Measurements from ENCODE around the gene POU2AF2. TPM values are rescaled to one million over a fixed set of nuclear protein-coding genes. Genes with fewer than 3 reads are reported as not detected.

POU2AF2 gene
- total RNA-seq, 1 donor = not detected

DNA sequence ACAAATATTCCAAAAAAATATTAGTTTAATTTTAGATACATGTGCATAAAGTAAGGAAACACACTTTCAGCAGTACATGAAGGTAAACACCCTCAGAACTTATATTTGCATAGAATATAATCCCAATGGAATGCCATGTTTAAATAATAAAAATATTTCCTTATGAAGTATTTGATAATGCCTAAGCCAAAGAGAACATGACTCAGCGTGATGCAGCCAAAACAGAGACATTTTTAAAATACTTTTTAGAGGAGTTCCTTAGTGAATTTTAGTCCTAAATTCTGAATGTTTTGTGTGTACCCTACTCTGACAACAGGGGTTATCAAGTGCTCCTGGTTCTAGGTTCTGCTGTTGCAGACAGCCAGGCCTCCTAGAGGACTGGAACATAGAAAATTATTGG is 39.1 kb upstream of the POU2AF2 start:
- H3K4me2 ChIP-seq (ENCODE audit: insufficient read depth, low read length) = no peak overlapping the region
- peak overlapping the region; percentile 53 for H3K27ac ChIP-seq (ENCODE audit: low read depth, low read length)
- H3K9me3 ChIP-seq (ENCODE audit: low read depth, low read length) = no peaks in the 10 kb centered on the region

DNA sequence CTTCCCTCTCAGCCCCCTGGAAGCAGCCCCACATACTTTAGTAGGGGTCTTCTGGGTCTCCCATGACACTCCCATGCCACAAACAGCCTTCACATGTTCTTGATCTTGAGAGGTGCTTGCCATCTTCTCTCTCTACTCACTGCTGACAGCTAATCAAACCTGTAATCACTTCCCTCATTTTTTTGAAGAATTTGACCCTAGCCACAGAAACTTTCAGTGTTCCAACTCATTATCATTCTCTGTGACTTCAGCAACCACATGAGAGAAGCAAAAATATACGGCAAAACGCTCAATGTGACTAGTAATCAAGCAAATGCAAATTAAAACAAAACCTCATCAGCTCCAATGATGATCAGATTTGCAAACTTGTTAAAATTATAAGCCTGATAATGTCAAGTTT is 38.3 kb upstream of the POU2AF2 start:
- Histone ChIP-seq H3K27ac (ENCODE audit: low read depth, low read length) (peak overlapping the region; percentile 53), H3K9me3 (ENCODE audit: low read depth, low read length) (no peaks in the 10 kb centered on the region), H3K79me2 (ENCODE audit: insufficient read depth, low read length) (no peaks in the 10 kb centered on the region), H2AFZ (ENCODE audit: low read length) (peak overlapping the region; percentile 78), H4K20me1 (ENCODE audit: insufficient read depth, low read length) (no peaks in the 10 kb centered on the region), H3K27me3 (ENCODE audit: insufficient read depth, low read length) (no peaks in the 10 kb centered on the region), H3K4me2 (ENCODE audit: insufficient read depth, low read length) (no peak overlapping the region), H3K36me3 (ENCODE audit: insufficient read depth, low read length) (no peaks in the 10 kb centered on the region), H3K4me1 (ENCODE audit: insufficient read depth, low read length) (peaks cover 11% of the 10 kb centered on the region), H3K4me3 (ENCODE audit: insufficient read depth, low read length) (no peak overlapping the region)
- TF ChIP-seq, protein P1, sequence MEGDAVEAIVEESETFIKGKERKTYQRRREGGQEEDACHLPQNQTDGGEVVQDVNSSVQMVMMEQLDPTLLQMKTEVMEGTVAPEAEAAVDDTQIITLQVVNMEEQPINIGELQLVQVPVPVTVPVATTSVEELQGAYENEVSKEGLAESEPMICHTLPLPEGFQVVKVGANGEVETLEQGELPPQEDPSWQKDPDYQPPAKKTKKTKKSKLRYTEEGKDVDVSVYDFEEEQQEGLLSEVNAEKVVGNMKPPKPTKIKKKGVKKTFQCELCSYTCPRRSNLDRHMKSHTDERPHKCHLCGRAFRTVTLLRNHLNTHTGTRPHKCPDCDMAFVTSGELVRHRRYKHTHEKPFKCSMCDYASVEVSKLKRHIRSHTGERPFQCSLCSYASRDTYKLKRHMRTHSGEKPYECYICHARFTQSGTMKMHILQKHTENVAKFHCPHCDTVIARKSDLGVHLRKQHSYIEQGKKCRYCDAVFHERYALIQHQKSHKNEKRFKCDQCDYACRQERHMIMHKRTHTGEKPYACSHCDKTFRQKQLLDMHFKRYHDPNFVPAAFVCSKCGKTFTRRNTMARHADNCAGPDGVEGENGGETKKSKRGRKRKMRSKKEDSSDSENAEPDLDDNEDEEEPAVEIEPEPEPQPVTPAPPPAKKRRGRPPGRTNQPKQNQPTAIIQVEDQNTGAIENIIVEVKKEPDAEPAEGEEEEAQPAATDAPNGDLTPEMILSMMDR (IDR thresholded peaks at IDR 0.05; ENCODE audit: extremely low read depth, low read depth, low read length) = no peak
- no peak for DNase-seq (ENCODE audit: insufficient read length, low spot score, missing footprints)

More for the DNA sequence above, 39.1 kb upstream of the POU2AF2 start:
- no peaks in the 10 kb centered on the region for H3K27me3 ChIP-seq (ENCODE audit: insufficient read depth, low read length)
- DNase-seq (ENCODE audit: insufficient read length, low spot score, missing footprints) = no peak
- peak overlapping the region; percentile 78 for H2AFZ ChIP-seq (ENCODE audit: low read length)
- H3K4me1 ChIP-seq (ENCODE audit: insufficient read depth, low read length) = peaks cover 11% of the 10 kb centered on the region
- TF ChIP-seq, protein P1 (IDR thresholded peaks at IDR 0.05; ENCODE audit: extremely low read depth, low read depth, low read length) = no peak
- no peaks in the 10 kb centered on the region for H4K20me1 ChIP-seq (ENCODE audit: insufficient read depth, low read length)
- no peaks in the 10 kb centered on the region for H3K36me3 ChIP-seq (ENCODE audit: insufficient read depth, low read length)
- no peaks in the 10 kb centered on the region for H3K79me2 ChIP-seq (ENCODE audit: insufficient read depth, low read length)
- no peak overlapping the region for H3K4me3 ChIP-seq (ENCODE audit: insufficient read depth, low read length)

- no peaks in the 10 kb centered on the region for H4K20me1 ChIP-seq (ENCODE audit: insufficient read depth, low read length)
- H3K36me3 ChIP-seq (ENCODE audit: insufficient read depth, low read length) = no peaks in the 10 kb centered on the region
- peaks cover 11% of the 10 kb centered on the region for H3K4me1 ChIP-seq (ENCODE audit: insufficient read depth, low read length)
- H2AFZ ChIP-seq (ENCODE audit: low read length) = no peak overlapping the region
- no peaks in the 10 kb centered on the region for H3K9me3 ChIP-seq (ENCODE audit: low read depth, low read length)
- H3K27me3 ChIP-seq (ENCODE audit: insufficient read depth, low read length) = no peaks in the 10 kb centered on the region
- H3K79me2 ChIP-seq (ENCODE audit: insufficient read depth, low read length) = no peaks in the 10 kb centered on the region
- H3K4me2 ChIP-seq (ENCODE audit: insufficient read depth, low read length) = no peak overlapping the region
- no peak for DNase-seq (ENCODE audit: insufficient read length, low spot score, missing footprints)
- no peak overlapping the region for H3K4me3 ChIP-seq (ENCODE audit: insufficient read depth, low read length)
- TF ChIP-seq, protein P1 (IDR thresholded peaks at IDR 0.05; ENCODE audit: extremely low read depth, low read depth, low read length) = no peak
- no peak overlapping the region for H3K27ac ChIP-seq (ENCODE audit: low read depth, low read length)
Measured at GRCh38 chr11:111209543-111210355, 35.8 kb upstream of the POU2AF2 start.

DNA sequence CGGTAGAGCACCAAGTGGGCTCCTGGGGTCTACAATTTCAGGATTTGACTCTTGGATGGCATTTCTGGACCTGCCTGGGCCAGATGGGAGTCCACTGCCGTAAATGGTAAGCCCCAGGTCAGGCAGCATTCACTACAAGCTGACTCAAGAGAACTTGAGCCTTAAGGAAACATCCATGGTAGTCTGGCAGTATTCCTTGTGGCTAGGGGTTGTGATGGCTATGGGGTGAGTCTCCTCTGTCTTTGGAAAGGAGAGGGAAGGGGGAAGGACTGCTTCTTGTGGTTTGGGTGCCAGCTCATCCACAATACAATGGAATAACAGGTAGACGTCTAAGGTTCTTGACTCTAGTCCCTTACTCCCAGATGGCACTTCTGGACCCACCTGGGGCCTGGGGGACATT is 32.3 kb upstream of the POU2AF2 start:
- no peaks in the 10 kb centered on the region for H3K27me3 ChIP-seq (ENCODE audit: insufficient read depth, low read length)
- H3K36me3 ChIP-seq (ENCODE audit: insufficient read depth, low read length) = no peaks in the 10 kb centered on the region
- no peak overlapping the region for H3K4me3 ChIP-seq (ENCODE audit: insufficient read depth, low read length)
- no peak overlapping the region for H3K27ac ChIP-seq (ENCODE audit: low read depth, low read length)
- DNase-seq (ENCODE audit: insufficient read length, low spot score, missing footprints) = no peak
- H3K9me3 ChIP-seq (ENCODE audit: low read depth, low read length) = no peaks in the 10 kb centered on the region
- no peak overlapping the region for H3K4me2 ChIP-seq (ENCODE audit: insufficient read depth, low read length)
- no peaks in the 10 kb centered on the region for H3K4me1 ChIP-seq (ENCODE audit: insufficient read depth, low read length)
- no peak overlapping the region for H2AFZ ChIP-seq (ENCODE audit: low read length)
- H4K20me1 ChIP-seq (ENCODE audit: insufficient read depth, low read length) = no peaks in the 10 kb centered on the region
- TF ChIP-seq, protein P1 (IDR thresholded peaks at IDR 0.05; ENCODE audit: extremely low read depth, low read depth, low read length) = no peak
- H3K79me2 ChIP-seq (ENCODE audit: insufficient read depth, low read length) = no peaks in the 10 kb centered on the region

Measured in osteoblast (primary cell).